ENCODE data around the gene CXCR6.
A peak's percentile ranks its signal among the peaks of the same experiment; 100 is the strongest.
"Not testable (repeated sequence)": the region's sequence is repeated elsewhere in the genome, so short reads cannot be mapped to it uniquely, and the experiment has no call there.

CXCR6 gene

DNA sequence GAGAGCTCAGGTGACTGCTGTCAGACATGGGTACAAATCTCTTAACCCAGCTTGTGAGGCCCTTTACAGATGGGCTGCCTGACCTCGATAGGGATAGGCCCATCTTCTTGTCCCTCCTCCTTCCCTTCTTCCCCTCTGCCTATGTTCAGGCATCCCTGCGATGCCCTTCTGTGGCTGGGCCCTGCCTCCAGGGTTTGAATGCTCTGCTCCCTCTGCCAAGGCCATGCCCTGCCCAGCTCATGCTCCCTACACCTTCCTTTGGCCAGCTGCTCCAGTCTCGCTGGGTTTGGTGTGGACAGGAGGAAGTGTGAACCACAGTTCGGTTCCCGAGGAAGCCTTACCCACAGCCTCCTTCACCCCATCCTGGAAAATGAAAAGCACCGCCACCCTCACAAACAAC, 48.1 kb downstream of the CXCR6 start:
- DNase-seq (ENCODE audit: low spot score): no peak

DNA sequence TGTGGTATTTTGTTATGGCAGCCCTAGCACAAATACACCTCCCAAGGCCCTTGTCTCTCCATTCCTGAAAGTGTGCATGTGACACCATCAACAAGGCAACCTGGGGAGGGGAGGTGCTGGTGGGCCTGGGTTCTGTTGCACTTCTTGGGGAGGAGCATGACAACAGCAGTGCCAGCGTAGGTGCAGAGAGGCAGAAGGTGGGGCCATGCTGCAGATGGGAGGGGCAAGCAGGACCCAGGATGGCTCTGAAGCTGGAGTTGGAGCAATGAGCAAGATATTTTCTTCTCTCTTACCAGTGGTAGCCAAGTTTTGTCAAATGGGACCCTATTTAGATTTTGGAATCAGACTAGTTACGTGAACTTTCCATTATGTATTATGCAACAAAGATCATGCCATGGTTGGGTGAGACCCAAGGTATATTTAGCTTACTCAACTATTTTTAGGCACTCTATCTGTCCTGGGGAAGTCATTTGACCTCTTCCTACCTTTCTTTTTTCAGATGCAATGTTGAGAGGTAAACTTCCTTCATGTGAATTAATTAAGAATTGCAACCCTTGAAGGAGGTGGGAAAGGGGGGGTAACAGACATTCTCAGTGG, 49.0 kb downstream of the CXCR6 start:
- DNase-seq (ENCODE audit: low spot score): peak; percentile 7

DNA sequence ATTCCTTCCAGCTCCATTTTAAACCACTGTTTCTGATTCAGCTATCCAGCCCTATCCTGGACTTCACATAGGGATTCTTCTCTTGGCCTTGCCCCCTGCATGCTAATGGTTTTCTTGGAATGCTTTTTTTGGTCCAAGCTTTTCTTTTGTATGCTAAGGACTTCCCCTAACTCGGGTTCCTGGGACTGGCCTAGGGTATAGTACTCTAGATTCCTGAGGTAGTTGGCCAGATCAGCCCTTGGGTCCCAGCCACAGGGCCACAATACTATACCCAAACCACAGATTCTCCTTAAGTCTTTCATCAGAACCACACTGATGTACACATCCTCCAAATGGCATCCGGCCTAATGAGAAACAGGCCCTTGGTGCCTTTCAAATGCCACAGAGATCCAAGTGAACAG, 49.6 kb downstream of the CXCR6 start:
- no peak for DNase-seq (ENCODE audit: low spot score)

DNA sequence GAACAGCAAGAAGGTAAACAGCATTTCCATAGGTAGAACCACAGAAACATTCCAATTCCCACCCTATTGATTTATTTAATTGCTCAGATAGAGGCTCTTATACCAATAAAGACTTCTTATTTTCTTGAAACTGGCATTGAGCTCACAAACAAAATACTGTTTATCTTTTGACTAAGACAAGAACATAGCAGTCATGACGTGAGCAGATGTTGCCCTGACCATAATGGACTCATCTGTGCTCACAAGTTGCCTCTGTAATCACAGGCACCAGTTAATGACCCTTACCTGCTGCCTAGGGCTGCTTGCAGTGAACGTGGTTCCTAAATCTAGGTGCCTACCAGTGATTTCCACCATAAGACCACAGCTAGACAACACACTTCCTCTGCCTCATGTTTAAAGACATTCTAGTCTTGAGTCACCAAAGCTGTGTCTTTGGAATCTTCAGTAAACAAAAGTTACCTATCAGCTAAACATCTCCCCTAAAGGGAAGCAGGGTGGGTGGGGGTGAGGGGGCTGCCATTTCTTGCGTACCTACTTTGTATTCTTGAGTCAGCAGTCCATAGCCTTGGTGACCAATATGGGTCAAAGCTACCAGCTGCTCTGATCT, 50.3 kb downstream of the CXCR6 start:
- no peak for DNase-seq (ENCODE audit: low spot score)

DNA sequence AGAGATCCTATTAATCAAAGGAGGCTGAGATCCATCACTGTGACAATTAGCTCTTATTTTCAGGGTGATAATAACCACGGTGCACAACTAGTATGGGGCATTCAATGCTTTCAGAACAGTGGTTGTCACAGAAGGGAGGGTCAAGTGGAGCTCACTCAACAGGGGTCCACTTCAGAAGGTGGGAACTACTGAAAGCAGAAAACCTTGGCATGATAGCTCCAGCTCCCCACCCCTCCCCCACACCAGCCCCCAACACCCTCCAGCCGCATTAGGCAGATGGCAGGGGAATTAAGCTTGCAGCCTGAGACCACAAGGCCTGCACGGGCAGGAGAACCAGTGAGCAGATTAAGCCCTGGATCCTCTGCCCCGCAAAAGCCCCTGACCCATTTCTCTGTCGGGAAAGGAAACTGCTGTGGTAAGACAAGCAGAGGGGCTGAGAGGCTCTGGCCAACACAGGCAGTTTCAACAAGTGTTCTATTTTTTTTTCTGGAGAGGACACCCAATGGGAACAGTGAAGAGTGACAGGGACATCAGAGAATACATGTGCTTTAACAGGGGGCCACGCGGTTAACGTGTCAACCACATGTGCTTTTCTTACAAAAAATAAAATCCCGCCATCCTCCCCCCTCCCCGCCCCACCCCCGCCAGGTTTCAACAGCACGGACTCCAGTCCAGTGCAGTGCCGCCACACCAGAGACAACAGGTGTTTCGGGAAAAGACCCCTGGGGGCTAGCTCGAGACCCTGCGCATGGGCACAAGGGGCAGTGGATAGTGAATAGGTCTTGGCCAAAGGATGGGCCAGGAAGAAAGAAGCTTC, 51.4 kb downstream of the CXCR6 start:
- DNase-seq (ENCODE audit: low spot score): peak; percentile 27

DNA sequence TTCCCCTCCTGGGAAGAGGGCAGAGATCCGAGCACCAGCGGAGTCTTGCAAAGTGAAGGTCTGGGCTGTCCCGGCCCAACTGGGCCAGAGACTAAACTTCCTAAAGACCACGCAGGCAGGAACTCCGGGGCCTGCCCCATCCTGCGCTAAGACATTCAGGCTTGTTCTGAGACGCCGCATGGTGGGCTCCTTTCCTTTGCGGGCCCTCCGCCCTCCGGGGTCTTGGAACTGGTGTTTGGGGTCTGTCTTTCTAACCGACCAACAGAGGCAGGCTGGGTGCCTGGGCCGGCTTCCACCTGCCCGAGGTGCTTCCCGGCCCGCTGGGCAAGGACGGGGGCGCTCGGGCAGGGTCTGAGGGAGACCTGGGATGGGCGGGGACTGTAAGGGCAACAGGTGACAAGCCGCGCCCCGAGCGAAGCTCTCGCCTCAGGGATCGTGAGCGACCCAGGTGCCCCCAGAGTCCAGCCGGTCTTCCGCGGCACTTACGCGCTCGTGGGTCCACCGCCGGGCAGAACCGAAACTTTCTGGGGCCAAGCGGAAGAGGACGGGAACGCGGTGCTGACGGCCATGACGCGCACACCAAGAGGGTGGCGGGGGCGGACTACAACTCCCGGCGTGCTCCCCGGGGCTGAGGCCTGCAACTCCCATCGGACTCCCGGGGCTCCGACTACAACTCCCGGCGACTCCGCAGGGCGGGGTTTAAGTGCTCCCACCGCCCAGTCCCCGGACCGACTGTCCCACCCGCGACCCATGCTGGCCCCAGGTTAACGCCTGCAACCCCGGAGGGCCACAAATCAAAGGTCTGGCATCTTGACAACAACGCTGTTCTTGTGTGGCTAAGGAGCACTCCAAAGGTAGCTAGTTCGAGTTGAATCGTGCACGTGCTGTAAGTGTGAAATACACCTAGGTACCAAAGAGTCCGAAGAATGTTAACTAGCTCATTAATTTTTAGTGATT, 52.2 kb downstream of the CXCR6 start, which contains the start of gene FYCO1:
TSS of gene FYCO1 (minus strand) at position 589 of the 957 bp plus-strand sequence. CDS start 10,914 bp downstream, outside the sequence.
- DNase-seq (ENCODE audit: low spot score): peak; percentile 73

DNA sequence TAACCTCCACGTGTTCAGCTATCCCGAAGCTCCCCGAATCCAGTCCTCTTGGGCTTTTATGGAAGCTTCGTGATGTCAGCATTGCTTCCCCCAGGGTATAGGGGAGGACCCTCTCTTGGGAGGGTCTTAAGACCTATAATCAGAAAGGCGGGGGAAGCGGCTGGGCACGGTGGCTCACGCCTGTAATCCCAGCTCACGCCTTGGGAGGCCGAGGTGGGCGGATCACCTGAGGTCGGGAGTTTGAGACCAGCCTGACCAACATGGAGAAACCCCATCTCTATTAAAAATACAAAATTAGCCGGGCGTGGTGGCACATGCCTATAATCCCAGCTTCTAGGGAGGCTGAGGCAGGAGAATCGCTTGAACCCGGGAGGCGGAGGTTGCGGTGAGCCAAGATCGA, 54.2 kb downstream of the CXCR6 start:
- not testable (repeated sequence) for DNase-seq (ENCODE audit: low spot score)

DNA sequence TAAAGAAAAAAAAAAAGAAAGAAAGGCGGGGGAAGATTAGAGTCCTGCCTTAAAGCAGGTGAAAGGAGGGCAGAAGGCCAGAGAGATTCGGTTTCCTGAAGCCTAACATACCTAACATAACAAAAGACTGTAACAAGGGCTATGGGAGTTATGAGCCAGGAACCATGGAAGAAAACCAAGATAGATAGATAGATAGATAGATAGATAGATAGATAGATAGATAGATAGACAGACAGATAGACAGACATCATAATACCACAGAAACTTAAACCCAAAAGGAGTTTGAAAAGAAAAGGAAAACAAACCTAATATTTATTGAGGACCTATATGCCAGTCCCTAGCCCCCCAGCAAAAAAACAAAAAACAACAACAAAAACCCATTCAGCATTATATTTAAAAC, 54.7 kb downstream of the CXCR6 start:
- no peak for DNase-seq (ENCODE audit: low spot score)

Data from NAMALWA (cell line).